ENCODE measurements around the gene SPOPL. TPM values are rescaled to one million over a fixed set of nuclear protein-coding genes. Genes with fewer than 3 reads are reported as not detected.
"Not testable (repeated sequence)": the region's sequence is repeated elsewhere in the genome, so short reads cannot be mapped to it uniquely, and the experiment has no call there.

Gene SPOPL
- total and polyA plus RNA-seq, 2 experiments from 2014 or later = 3.4 to 13.6 TPM

DNA sequence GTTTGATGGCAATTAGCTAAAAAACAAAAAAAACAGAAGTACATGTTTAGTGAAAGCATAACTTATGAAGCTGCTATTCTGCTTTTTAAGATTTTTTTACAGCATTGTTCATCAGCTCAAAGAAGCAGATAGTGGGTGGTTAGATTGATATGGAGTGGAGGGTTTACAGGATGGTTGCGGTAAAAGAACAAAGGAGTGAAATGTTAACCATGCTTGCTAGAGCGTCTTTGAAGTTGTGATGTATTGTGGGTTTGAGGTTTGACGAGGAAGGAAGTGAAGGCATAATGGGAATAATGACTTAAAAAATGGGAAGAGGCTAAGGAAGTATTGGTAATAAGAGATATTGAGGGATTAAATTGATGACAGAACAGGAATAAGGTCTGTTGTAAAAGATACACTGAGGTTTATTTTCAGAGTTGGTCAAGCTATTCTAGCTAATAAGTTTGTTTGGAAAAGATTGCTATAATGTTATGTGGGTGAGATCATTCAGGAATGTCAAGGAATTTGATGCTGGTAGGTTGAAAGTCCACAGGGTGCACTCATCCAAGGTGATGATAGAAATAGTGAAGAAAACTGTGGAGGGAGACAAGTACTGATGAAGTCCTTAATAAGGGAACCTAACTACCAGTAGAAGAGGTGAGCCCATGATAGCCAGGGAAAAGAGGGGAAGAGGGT, 14.6 kb downstream of the SPOPL start:
- Histone ChIP-seq H3K36me3 (no peaks in the 10 kb centered on the region), H3K27me3 (no peaks in the 10 kb centered on the region), H3K4me1 (ENCODE audit: low read depth) (peaks cover 4% of the 10 kb centered on the region), H3K9me3 (ENCODE audit: low read depth) (no peaks in the 10 kb centered on the region), H3K4me3 (no peak overlapping the region), H3K27ac (peak overlapping the region; percentile 49)
- TF ChIP-seq, protein P1, sequence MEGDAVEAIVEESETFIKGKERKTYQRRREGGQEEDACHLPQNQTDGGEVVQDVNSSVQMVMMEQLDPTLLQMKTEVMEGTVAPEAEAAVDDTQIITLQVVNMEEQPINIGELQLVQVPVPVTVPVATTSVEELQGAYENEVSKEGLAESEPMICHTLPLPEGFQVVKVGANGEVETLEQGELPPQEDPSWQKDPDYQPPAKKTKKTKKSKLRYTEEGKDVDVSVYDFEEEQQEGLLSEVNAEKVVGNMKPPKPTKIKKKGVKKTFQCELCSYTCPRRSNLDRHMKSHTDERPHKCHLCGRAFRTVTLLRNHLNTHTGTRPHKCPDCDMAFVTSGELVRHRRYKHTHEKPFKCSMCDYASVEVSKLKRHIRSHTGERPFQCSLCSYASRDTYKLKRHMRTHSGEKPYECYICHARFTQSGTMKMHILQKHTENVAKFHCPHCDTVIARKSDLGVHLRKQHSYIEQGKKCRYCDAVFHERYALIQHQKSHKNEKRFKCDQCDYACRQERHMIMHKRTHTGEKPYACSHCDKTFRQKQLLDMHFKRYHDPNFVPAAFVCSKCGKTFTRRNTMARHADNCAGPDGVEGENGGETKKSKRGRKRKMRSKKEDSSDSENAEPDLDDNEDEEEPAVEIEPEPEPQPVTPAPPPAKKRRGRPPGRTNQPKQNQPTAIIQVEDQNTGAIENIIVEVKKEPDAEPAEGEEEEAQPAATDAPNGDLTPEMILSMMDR (IDR thresholded peaks at IDR 0.05; ENCODE audit: low read depth, low read length) = no peak
- DNase-seq (ENCODE audit: low read depth in 1 of 2, low spot score in 1 of 2) = peak in 1 of 2 donors; percentile 21

DNA sequence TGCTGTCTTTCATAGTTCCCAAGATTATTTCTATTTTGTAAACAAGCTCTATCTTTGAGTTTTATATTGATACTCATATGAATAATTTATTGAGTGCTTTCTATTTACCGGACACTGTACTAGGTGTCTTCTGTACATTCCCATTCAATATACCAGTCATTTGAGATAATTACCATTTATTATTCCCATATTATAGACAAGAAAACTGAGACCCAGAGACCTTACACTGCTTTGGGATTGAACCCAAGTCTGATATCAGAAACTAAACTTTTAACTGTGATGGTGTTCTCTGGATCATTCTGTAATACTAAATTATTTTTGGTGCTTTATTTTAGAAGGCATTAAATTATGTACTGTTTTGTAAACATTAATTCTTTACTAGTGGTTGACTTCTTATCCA, 17.3 kb downstream of the SPOPL start:
- DNase-seq (ENCODE audit: low read depth in 1 of 2, low spot score in 1 of 2) = no peak
- Histone ChIP-seq H3K27me3 (no peaks in the 10 kb centered on the region), H3K9me3 (ENCODE audit: low read depth) (no peaks in the 10 kb centered on the region), H3K36me3 (no peaks in the 10 kb centered on the region), H3K4me3 (no peak overlapping the region), H3K27ac (no peak overlapping the region), H3K4me1 (ENCODE audit: low read depth) (peaks cover 15% of the 10 kb centered on the region)
- TF ChIP-seq, protein P1 (IDR thresholded peaks at IDR 0.05; ENCODE audit: low read depth, low read length) = no peak

- Histone ChIP-seq H3K36me3 (no peaks in the 10 kb centered on the region), H3K9me3 (ENCODE audit: low read depth) (no peaks in the 10 kb centered on the region), H3K27me3 (no peaks in the 10 kb centered on the region), H3K27ac (peak overlapping the region; percentile 27), H3K4me1 (ENCODE audit: low read depth) (peaks cover 15% of the 10 kb centered on the region), H3K4me3 (no peak overlapping the region)
- no peak for DNase-seq (ENCODE audit: low read depth in 1 of 2, low spot score in 1 of 2)
- TF ChIP-seq, protein P1 (IDR thresholded peaks at IDR 0.05; ENCODE audit: low read depth, low read length) = no peak
Observed at GRCh38 chr2:138521821-138522220, 20.3 kb downstream of the SPOPL start.

DNA sequence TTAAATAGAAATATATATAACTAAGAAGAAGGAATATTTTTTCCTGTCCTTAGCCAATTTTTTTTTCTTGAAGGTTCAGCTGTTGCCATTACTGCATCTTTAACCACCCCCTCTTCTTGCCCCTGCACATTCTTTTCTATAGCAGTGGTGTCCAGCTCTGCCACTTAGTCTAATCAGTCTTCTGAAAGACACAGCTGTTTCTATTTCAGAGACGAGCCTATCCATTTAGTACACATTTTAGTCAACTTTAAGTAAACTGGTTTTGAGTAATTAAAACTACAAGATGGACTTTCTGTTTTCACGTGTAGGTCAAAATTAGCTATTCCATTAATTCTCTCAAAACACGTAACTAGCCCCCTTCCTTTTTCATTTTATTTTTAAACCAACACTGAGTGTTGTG, 21.0 kb downstream of the SPOPL start:
- Histone ChIP-seq H3K27me3 (no peaks in the 10 kb centered on the region), H3K4me1 (ENCODE audit: low read depth) (peaks cover 15% of the 10 kb centered on the region), H3K27ac (no peak overlapping the region), H3K4me3 (no peak overlapping the region), H3K9me3 (ENCODE audit: low read depth) (no peaks in the 10 kb centered on the region), H3K36me3 (no peaks in the 10 kb centered on the region)
- DNase-seq (ENCODE audit: low read depth in 1 of 2, low spot score in 1 of 2) = peak in 1 of 2 donors; percentile 37
- TF ChIP-seq, protein P1 (IDR thresholded peaks at IDR 0.05; ENCODE audit: low read depth, low read length) = no peak

DNA sequence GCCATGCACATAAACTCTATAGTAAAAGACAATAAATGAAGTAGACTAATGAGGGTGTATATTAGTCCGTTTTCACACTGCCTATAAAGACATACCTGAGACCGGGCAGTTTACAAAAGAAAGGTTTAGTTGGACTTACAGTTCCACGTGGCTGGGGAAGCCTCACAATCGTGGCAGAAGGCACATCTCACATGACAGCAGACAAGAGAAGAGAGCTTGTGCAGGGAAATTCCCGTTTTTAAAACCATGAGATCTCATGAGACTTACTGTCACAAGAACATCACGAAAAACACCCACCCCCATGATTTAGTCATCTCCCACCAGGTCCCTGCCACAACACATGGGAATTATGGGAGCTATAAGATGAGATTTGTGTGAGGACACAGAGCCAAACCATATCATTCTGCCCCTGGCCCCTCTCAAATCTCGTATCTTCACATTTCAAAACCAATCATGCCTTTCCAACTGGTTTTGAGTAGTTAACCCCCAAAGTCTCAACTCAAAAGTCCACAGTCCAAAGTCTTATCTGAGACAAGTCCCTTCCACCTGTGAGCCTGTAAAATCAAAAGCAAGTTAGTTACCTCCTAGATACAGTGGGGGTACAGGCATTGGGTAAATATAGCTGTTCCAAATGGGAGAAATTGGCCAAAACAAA, 21.6 kb downstream of the SPOPL start:
- H3K9me3 ChIP-seq (ENCODE audit: low read depth); H3K36me3 ChIP-seq; H3K27ac ChIP-seq; H3K27me3 ChIP-seq; H3K4me3 ChIP-seq; DNase-seq (ENCODE audit: low read depth in 1 of 2, low spot score in 1 of 2): not testable (repeated sequence)
- peaks cover 15% of the 10 kb centered on the region for H3K4me1 ChIP-seq (ENCODE audit: low read depth)

DNA sequence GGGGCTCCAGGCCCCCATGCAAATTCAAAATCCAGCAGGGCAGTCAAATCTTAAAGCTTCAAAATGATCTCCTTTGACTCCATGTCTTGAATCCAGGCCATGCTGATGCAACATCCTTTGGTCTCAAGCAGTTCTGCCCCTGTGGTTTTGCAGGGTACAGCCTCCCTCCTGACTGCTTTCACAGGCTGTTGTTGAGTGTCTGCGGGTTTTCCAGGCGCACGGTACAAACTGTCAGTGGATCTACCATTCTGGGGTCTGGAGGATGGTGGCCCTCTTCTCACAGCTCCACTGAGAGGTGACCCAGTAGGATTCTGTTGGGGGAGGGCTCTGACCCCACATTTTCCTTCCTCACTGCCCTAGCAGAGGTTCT, 22.1 kb downstream of the SPOPL start:
- H3K27me3 ChIP-seq; H3K36me3 ChIP-seq; H3K9me3 ChIP-seq (ENCODE audit: low read depth); H3K27ac ChIP-seq; H3K4me3 ChIP-seq: not testable (repeated sequence)
- peak in 1 of 2 donors; percentile 13 for DNase-seq (ENCODE audit: low read depth in 1 of 2, low spot score in 1 of 2)
- peaks cover 15% of the 10 kb centered on the region for H3K4me1 ChIP-seq (ENCODE audit: low read depth)

- peaks cover 15% of the 10 kb centered on the region for H3K4me1 ChIP-seq (ENCODE audit: low read depth)
- H3K36me3 ChIP-seq; DNase-seq (ENCODE audit: low read depth in 1 of 2, low spot score in 1 of 2); H3K27me3 ChIP-seq; H3K4me3 ChIP-seq; H3K27ac ChIP-seq; H3K9me3 ChIP-seq (ENCODE audit: low read depth): not testable (repeated sequence)
Observed at GRCh38 chr2:138524353-138524752, 22.8 kb downstream of the SPOPL start.
